ENCODE data around the gene CACNA1H.
"Not testable (repeated sequence)": the region's sequence is repeated elsewhere in the genome, so short reads cannot be mapped to it uniquely, and the experiment has no call there.

GRCh38 chr16:1256296-1256873, 103.5 kb downstream of the CACNA1H start:
- TF ChIP-seq POLR2A (IDR thresholded peaks at IDR 0.05; ENCODE audit: low read depth, low read length); POLR2AphosphoS5 (IDR thresholded peaks at IDR 0.05; ENCODE audit: low read depth, low read length); TAF1 (IDR thresholded peaks at IDR 0.05; ENCODE audit: borderline replicate concordance, low read depth, low read length): not testable (repeated sequence)
